HG03575 (cell line): ENCODE results near the gene SEMA6B.
"Not testable (repeated sequence)": the region's sequence is repeated elsewhere in the genome, so short reads cannot be mapped to it uniquely, and the experiment has no call there.

Experiments used
- ATAC-seq: cut with Tn5 transposase; IDR thresholded peaks from one replicate; pipeline ENCODE4 v1.9.1; 2021; ENCODE audit not compliant: unreplicated experiment, insufficient number of reproducible peaks, low FRiP score; ENCODE audit errors: extremely low read depth

The SEMA6B gene

GRCh38 chr19:4553775-4554174, 5.7 kb downstream of the SEMA6B start:
- ATAC-seq = no peak

- ATAC-seq = no peak
Measured at GRCh38 chr19:4553092-4553695, 6.3 kb downstream of the SEMA6B start.

- ATAC-seq = no peak
Measured at GRCh38 chr19:4552525-4552819, 7.0 kb downstream of the SEMA6B start.

GRCh38 chr19:4550479-4551050, 8.9 kb downstream of the SEMA6B start:
- no peak for ATAC-seq

- no peak for ATAC-seq
Measured at GRCh38 chr19:4550018-4550417, 9.5 kb downstream of the SEMA6B start.

- ATAC-seq = no peak
Measured at GRCh38 chr19:4548238-4548584, 11.3 kb downstream of the SEMA6B start.

- ATAC-seq = no peak
Measured at GRCh38 chr19:4547303-4548237, 11.9 kb downstream of the SEMA6B start.

GRCh38 chr19:4543842-4544647, 15.4 kb downstream of the SEMA6B start:
- no peak for ATAC-seq

- ATAC-seq = no peak
Measured at GRCh38 chr19:4542896-4543841, 16.3 kb downstream of the SEMA6B start.

GRCh38 chr19:4541806-4542145, 17.7 kb downstream of the SEMA6B start:
- not testable (repeated sequence) for ATAC-seq

- no peak for ATAC-seq
Measured at GRCh38 chr19:4541114-4541805, 18.2 kb downstream of the SEMA6B start.

GRCh38 chr19:4539693-4540581, 19.5 kb downstream of the SEMA6B start, which contains the start of gene LRG1:
Gene LRG1, minus strand, starts transcription at chr19:4540036. Its CDS starts 23 bp downstream, at chr19:4540013.
- ATAC-seq = no peak

GRCh38 chr19:4539169-4539692, 20.3 kb downstream of the SEMA6B start:
- no peak for ATAC-seq

GRCh38 chr19:4538601-4538954, 20.9 kb downstream of the SEMA6B start:
- no peak for ATAC-seq

GRCh38 chr19:4537953-4538600, 21.4 kb downstream of the SEMA6B start:
- ATAC-seq = no peak

- no peak for ATAC-seq
Measured at GRCh38 chr19:4536798-4537197, 22.7 kb downstream of the SEMA6B start.
